Adrenal gland (tissue), 12 donors: ENCODE data around the gene DCBLD1. TPM values are rescaled to one million over a fixed set of nuclear protein-coding genes. Genes with fewer than 3 reads are reported as not detected.

Experiments
- DNase-seq, 7 donors: peaks; one replicate each; pipeline ENCODE4 v3.0.0-alpha.2; 2019 to 2020
- H3K27ac ChIP-seq, 5 donors: fragments of 200-600 bp; sonication (generic) in 4 of 5; 1 replicate in 3 of 5; 2 replicates in 2 of 5; pipeline versions ENCODE4 v1.5.1 to v1.8.0; 2016 to 2020; ENCODE audit warnings: mild to moderate bottlenecking in 1 of 5
- H3K27me3 ChIP-seq: fragments of 200-600 bp; 2 replicates; pipeline ENCODE4 v1.8.0; 2021
- H3K36me3 ChIP-seq, 2 donors: fragments of 200-600 bp; replicated peaks in 1 of 2; 1 replicate in 1 of 2; 2 replicates in 1 of 2; pipeline versions ENCODE4 v1.5.1 to v1.8.0; 2018 to 2022
- H3K4me1 ChIP-seq, 2 donors: fragments of 200-600 bp; replicated peaks in 1 of 2; 1 replicate in 1 of 2; 2 replicates in 1 of 2; pipeline versions ENCODE4 v1.5.1 to v1.8.0; 2018 to 2021
- H3K4me3 ChIP-seq, 4 donors: fragments of 200-600 bp; sonication (generic) in 3 of 4; one replicate each; pipeline ENCODE4 v1.5.1; 2016 to 2018
- H3K9me3 ChIP-seq, 3 donors: fragments of 200-600 bp; sonication (generic) in 1 of 3; replicated peaks in 1 of 3; 1 replicate in 2 of 3; 2 replicates in 1 of 3; pipeline versions ENCODE4 v1.5.1 to v1.8.0; 2016 to 2021
- CTCF ChIP-seq, 6 experiments: fragments of 450-650 bp in 4 of 6; fragments of 200-600 bp in 2 of 6; sonication (generic) in 1 of 6; IDR thresholded peaks; 1 replicate in 5 of 6; 2 replicates in 1 of 6; pipeline versions ENCODE4 v1.5.1 to v1.8.0; 2016 to 2021; ENCODE audit warnings: antibody characterized with exemption in 6 of 6, mild to moderate bottlenecking in 2 of 6, moderate library complexity in 1 of 6
- POLR2A ChIP-seq, 2 donors: fragments of 450-650 bp; IDR thresholded peaks; one replicate each; pipeline ENCODE4 v1.6.1; 2017; ENCODE audit warnings: antibody characterized with exemption in 2 of 2, mild to moderate bottlenecking in 2 of 2, moderate library complexity in 1 of 2
- WGBS, 4 donors: extraction: QIAGEN DNeasy Blood & Tissue Kit in 2 of 4; methylation state at CpG; one replicate each; pipeline versions ENCODE4 v1.1.5 to v1.1.7; 2013 to 2017; 5-methylcytosine and 5-hydroxymethylcytosine counted together
- intact Hi-C, 2 donors: fragments of 100-400 bp; cut with DNase I; formaldehyde crosslinking; loops; one replicate each; pipeline versions ENCODE4 v1.14.1 to v1.15.0; 2022 to 2023
- polyA plus RNA-seq, 3 donors: library from polyadenylated mRNA; stranded (reverse); fragments of 200-250 nt in 2 of 3; fragments of 350-450 nt in 1 of 3; fragmentation: Illumina TruSeq in 1 of 3; extraction: RNeasy Lipid Tissue Mini Kit (QIAGEN cat#74804) in 1 of 3; gene quantifications; one replicate each; pipeline ENCODE4 v1.2.3, GENCODE V29; 2013 to 2014
- total RNA-seq, 9 donors: library from RNA; depleted of rRNA in 4 of 9; stranded (reverse); fragments of >200 nt in 4 of 9; fragments of 120-200 nt in 1 of 9; fragmentation: NEBNext Ultra II Directional in 1 of 9; extraction: Animal tissue kit (Norgen Biotek cat#: 25700) in 1 of 9; gene quantifications; one replicate each; pipeline versions ENCODE4 v1.1.0 to v1.2.4, GENCODE V29; 2013 to 2023
- donor health status: healthy with polysubstance abuse.
- donor health status: Bipolar disorder and iron deficiency.
- donor health status: DM: yes; HTN: yes; CAD: no.
- donor health status: DM: no; HTN: no; CAD: no.
- donor health status: DM: no; HTN: no; CAD: no.
- donor health status: DM: yes; HTN: yes; CAD: no.

DCBLD1 gene
- total and polyA plus RNA-seq, 12 donors: 4.2 to 17.1 (median 6.6) TPM

GRCh38 chr6:117573006-117573680 is 90.7 kb downstream of the DCBLD1 start:
- DNase-seq: no peak
- Histone ChIP-seq H3K36me3 (peaks cover 0 to 23% of the 10 kb centered on the region in 2 donors), H3K27me3 (no peaks in the 10 kb centered on the region), H3K27ac (no peak overlapping the region), H3K4me1 (no peaks in the 10 kb centered on the region), H3K9me3 (no peaks in the 10 kb centered on the region), H3K4me3 (no peak overlapping the region)
- TF ChIP-seq CTCF (IDR thresholded peaks at IDR 0.05) (no peak), POLR2A (IDR thresholded peaks at IDR 0.05) (no peak)
- intact Hi-C loops: no loop called here
- 91 to 96% (median 93%) methylated on average over 5 of the region's 5 CpGs for WGBS, 4 donors

GRCh38 chr6:117574198-117574597 is 91.7 kb downstream of the DCBLD1 start:
- WGBS, 4 donors: 86 to 92% (median 90%) methylated on average over 4 of the region's 4 CpGs
- Histone ChIP-seq H3K4me1 (no peaks in the 10 kb centered on the region), H3K9me3 (no peaks in the 10 kb centered on the region), H3K27ac (no peak overlapping the region), H3K4me3 (no peak overlapping the region), H3K36me3 (peaks cover 0 to 20% of the 10 kb centered on the region in 2 donors), H3K27me3 (no peaks in the 10 kb centered on the region)
- intact Hi-C loops: no loop called here
- TF ChIP-seq POLR2A (IDR thresholded peaks at IDR 0.05): no peak
- TF ChIP-seq CTCF (IDR thresholded peaks at IDR 0.05): no peak
- DNase-seq: no peak

- H3K36me3 ChIP-seq: peaks cover 0 to 6% of the 10 kb centered on the region in 2 donors
- peaks cover 0 to 6% of the 10 kb centered on the region in 2 donors for H3K4me1 ChIP-seq
- no peak for DNase-seq
- no peak overlapping the region for H3K4me3 ChIP-seq
- intact Hi-C loops: no loop called here
- H3K27me3 ChIP-seq: no peaks in the 10 kb centered on the region
- no peaks in the 10 kb centered on the region for H3K9me3 ChIP-seq
- TF ChIP-seq CTCF (IDR thresholded peaks at IDR 0.05) (no peak), POLR2A (IDR thresholded peaks at IDR 0.05) (no peak)
- H3K27ac ChIP-seq: no peak overlapping the region
These were observed 103.2 kb downstream of the DCBLD1 start for GRCh38 chr6:117585647-117586046.

GRCh38 chr6:117590447-117590846 is 108.0 kb downstream of the DCBLD1 start:
- Histone ChIP-seq H3K9me3 (no peaks in the 10 kb centered on the region), H3K27ac (no peak overlapping the region), H3K27me3 (no peaks in the 10 kb centered on the region), H3K4me3 (no peak overlapping the region), H3K36me3 (peaks cover 0 to 6% of the 10 kb centered on the region in 2 donors), H3K4me1 (peaks cover 0 to 19% of the 10 kb centered on the region in 2 donors)
- TF ChIP-seq CTCF (IDR thresholded peaks at IDR 0.05) (no peak), POLR2A (IDR thresholded peaks at IDR 0.05) (no peak)
- DNase-seq: no peak
- 86 to 98% (median 89%) methylated on average over 5 of the region's 5 CpGs for WGBS, 4 donors
- intact Hi-C loops: no loop called here
